ENCODE measurements around the gene MAVS.
A peak's percentile ranks its signal among the peaks of the same experiment; 100 is the strongest.

The MAVS gene

GRCh38 chr20:3846740-3847428, at the start of gene MAVS:
Gene MAVS (plus strand): TSS chr20:3846834. CDS start chr20:3854625, 7,791 bp downstream.
- peak; percentile 73 for DNase-seq (ENCODE audit: low read depth)

GRCh38 chr20:3797226-3797545, 49.4 kb upstream of the MAVS start:
- DNase-seq (ENCODE audit: low read depth), result no peak

GRCh38 chr20:3797592-3798372, 48.9 kb upstream of the MAVS start:
- no peak for DNase-seq (ENCODE audit: low read depth)

- no peak for DNase-seq (ENCODE audit: low read depth)
These were observed 48.3 kb upstream of the MAVS start for GRCh38 chr20:3798373-3798768.

- DNase-seq (ENCODE audit: low read depth), result no peak
These were observed 47.8 kb upstream of the MAVS start for GRCh38 chr20:3798908-3799248.

DNA sequence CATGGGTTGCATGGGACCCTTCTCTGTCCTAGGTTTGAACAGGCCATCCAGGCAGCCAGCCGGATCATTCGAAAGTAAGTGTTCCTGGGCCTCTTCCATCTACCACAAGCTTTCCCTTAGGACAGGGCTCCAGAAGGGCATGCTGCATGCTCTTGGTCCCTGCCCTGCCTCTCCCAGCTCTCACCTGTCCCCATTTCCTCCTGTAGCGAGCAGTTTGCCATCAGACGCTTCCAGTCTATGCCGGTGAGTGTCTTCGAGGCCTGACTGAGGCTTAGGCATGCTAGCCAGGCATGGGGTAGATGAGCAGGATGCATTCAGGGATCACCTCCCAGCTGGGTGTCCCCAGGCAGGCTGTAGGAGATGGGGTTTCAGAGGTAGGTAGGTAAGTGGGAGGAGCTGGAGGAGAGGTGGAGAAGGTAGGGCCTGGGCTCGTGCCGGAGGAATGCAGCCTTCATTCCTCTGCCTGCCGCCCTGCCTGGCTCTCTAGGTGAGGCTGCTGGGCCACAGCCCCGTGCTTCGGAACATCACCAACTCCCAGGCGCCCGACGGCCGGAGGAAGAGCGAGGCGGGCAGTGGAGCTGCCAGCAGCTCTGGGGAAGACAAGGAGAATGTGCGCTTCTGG, 46.3 kb upstream of the MAVS start:
- DNase-seq (ENCODE audit: low read depth), result no peak

GRCh38 chr20:3800878-3801260, 45.8 kb upstream of the MAVS start:
- no peak for DNase-seq (ENCODE audit: low read depth)

DNA sequence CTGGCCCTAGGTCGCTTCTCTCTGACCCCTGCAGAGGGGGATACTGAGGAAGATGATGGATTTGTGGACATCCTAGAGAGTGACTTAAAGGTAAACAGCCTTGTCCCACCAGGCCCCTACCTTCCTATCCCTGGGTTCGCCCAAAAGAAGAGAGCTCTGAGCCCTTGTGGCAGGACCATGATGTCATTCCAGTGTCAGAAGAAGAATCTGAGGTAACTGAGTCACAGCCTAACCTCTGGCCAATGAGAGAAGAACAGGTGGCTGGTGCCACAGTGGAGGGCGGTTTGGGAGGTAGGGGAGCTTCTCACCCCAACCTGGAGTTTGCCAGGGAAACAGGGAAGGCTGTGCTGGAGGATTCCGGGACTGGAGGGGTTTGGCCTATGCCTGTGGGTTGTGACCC, 45.3 kb upstream of the MAVS start:
- no peak for DNase-seq (ENCODE audit: low read depth)

DNA sequence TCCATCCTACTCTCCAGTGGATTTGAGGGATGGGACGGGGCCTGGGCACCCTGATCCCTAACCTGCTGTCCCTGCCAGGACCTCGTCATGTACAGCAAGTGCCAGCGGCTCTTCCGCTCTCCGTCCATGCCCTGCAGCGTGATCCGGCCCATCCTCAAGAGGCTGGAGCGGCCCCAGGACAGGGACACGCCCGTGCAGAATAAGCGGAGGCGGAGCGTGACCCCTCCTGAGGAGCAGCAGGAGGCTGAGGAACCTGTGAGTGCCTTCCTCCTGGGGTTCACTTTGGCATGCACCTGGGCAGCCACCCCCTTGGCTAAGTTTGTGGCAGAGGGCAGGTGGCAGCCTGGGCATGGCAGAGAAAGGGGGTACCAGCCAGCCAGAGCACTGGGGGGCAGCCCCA, 44.8 kb upstream of the MAVS start:
- DNase-seq (ENCODE audit: low read depth), result no peak

GRCh38 chr20:3802524-3803239, 44.0 kb upstream of the MAVS start:
- DNase-seq (ENCODE audit: low read depth), result no peak

- no peak for DNase-seq (ENCODE audit: low read depth)
These were observed 43.3 kb upstream of the MAVS start for GRCh38 chr20:3803289-3803688.

DNA sequence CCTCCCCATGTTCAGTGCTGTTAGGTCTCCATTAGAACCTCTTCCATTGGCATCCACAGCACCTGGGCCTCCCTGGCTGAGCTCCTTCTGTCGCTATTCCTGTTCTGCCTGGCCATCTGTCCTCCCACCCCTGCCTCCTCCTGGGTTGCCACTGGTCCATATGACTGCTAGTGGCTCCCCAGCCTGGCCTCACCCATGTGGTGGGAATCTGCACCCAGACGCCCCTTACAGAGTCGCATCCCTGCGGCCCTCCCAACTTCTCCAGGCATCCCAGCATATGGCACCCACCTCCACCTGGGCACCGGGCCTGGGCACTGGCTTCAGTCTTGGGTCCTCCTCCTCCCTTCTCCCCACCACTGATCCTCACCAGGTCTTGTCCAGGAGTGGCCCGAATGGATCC, 42.8 kb upstream of the MAVS start:
- DNase-seq (ENCODE audit: low read depth), result no peak

- DNase-seq (ENCODE audit: low read depth), result no peak
These were observed 42.3 kb upstream of the MAVS start for GRCh38 chr20:3804254-3804751.

GRCh38 chr20:3804781-3805180, 41.9 kb upstream of the MAVS start:
- DNase-seq (ENCODE audit: low read depth), result no peak

DNA sequence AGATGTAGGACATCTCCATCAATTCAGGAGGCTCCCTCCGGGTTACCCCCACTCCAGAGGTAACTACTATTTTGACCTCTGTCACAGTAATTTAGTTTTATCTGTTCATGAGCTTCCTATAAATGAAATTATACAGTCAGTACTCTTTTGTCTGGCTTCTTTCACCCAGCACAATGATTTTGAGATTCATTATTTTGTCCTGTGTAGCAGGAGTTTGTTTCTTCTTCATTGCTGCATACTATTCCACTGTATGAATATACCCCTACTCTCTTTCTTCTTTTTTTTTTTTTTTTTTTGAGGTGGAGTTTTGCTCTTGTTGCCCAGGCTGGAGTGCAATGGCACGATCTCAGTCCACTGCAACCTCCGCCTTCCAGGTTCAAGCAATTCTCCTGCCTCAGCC, 38.1 kb upstream of the MAVS start:
- no peak for DNase-seq (ENCODE audit: low read depth)

- DNase-seq (ENCODE audit: low read depth), result peak; percentile 82
These were observed 35.0 kb upstream of the MAVS start for GRCh38 chr20:3811467-3812258.

- no peak for DNase-seq (ENCODE audit: low read depth)
These were observed 34.4 kb upstream of the MAVS start for GRCh38 chr20:3812259-3812681.

DNA sequence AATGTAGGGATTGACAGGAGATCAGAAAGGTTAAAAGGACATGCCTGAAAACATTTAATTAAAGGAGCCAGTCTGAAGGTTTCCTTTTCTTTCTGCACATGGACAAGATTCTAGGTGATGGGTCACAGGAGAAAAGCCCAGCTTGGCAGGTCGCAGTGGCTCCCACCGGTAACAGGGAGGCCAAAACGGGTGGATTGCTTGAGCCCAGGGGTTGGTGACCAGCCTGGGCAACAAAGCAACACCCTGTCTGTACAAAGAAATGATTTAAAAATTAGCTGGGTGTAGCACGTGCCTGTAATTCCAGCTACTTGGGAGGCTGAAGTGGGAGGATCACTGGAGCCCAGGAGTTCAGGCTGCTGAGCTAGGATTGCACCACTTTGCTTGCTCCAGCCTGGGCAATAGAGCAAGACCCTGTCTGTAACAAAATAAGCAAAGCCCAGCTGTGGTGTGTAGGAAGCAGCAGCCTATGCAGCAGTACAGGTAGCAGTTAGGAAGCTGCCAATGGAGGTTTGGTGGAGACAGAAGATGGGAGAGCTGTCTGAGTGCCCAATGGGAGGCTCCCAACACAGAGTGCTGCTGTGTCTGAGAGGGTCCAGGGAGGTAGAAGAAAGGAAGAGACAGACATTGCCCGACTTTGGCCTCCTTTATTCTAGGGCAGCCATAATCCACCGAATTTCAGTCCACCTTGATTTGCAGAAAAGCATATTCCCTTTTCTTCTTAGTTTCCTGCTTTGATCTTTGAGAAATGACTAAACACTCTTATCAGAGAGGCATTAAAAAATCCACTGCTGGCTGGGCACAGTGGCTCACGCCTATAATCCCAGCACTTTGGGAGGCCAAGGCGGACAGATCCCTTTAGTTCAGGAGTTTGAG, 33.4 kb upstream of the MAVS start:
- DNase-seq (ENCODE audit: low read depth), result no peak

DNA sequence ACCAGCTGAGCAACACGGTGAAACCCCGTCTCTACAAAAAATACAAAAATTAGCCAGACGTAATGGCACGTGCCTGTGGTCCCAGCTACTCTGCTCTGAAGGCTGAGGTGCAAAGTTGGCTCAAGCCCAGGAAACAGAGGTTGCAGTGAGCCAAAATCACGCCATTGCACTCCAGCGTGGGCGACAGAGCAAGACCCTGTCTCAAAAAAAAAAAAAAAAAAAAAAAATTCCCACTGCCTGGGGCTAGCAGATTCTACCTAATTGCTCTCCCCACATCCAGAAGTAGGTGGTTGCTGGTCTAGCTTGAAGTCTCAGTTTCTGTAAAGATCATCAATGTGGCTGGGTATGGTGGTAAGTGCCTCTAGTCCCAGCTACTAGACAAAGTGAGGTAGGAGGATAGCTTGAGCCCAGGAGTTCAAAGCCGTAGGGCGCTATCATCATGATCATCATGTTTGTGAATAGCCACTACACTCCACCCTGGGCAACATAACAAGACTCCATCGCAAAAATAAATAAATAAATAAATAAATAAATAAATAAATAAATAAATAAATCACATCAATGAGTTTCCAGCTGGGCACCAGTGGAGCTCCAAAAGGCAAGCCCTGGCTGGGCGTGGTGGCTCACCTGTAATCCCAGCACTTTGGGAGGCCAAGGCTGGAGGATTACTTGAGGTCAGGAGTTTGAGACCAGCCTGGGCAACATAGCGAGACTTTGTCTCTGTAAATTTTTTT, 32.6 kb upstream of the MAVS start:
- DNase-seq (ENCODE audit: low read depth), result no peak

DNA sequence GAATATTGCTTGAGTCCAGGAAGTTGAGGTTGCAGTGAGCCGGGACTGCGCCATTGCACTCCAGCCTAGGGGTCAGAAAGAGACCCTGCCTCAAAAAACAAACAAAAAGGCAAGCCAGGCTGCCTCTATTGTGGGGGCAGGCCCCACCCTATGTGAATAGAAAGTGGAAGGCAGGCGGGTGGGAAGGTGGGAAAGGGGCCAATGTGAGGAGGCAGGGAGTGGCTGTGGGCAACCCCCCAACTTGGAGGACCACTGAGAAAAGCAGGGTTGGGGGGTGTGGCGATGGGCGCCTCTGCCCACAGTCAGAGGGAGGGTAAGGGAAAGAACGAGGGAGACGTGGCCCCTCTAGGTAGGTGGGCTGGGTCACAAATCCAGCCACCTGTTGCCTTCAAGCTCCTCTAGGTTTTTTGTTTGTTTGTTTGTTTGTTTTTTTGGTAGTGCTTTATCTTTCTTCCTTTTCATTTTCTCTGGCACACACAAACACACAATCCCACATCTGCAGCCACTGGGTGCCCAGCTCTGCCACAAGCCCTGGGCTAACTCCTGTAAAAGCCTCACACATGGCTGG, 31.6 kb upstream of the MAVS start:
- DNase-seq (ENCODE audit: low read depth), result no peak

Data from stimulated activated CD8-positive, alpha-beta memory T cell treated with anti-CD3 and anti-CD28 coated beads, Interleukin-12 subunit alpha, Interleukin-12 subunit beta, amount 100 ng/mL, for 1 hour (primary cell).